ENCODE data around the gene SIK3. TPM values are rescaled to one million over a fixed set of nuclear protein-coding genes. Genes with fewer than 3 reads are reported as not detected.

The SIK3 gene
- total and polyA plus RNA-seq, 2 donors (not counting 3 experiments of a cell fraction or from before 2014, with no cell fraction given): 10.3 to 21.3 TPM

DNA sequence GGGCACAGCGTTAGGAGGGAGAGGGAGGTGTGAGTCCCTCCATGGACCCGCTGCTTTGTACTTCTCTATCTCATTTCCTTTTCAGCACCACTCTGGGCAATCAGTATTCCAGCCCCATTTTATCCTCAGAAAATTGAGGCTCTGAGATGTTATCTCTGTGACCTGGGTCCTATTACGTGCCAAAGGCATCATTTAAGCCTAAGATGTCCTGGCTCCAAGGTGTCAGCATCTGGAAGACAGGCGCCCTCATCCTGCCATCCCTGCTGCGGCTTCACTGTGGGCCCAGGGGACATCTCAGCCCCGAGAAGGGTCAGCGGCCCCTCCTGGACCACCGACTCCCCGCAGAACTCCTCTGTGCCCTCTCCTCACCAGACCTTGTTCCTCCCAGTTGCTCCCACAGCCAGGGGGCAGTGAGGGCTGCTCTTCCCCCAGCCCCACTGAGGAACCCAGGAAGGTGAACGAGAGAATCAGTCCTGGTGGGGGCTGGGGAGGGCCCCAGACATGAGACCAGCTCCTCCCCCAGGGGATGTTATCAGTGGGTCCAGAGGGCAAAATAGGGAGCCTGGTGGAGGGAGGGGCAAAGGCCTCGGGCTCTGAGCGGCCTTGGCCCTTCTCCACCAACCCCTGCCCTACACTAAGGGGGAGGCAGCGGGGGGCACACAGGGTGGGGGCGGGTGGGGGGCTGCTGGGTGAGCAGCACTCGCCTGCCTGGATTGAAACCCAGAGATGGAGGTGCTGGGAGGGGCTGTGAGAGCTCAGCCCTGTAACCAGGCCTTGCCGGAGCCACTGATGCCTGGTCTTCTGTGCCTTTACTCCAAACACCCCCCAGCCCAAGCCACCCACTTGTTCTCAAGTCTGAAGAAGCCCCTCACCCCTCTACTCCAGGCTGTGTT, 269.4 kb downstream of the SIK3 start:
- Histone ChIP-seq H2AFZ (ENCODE audit: low read depth, low read length) (no peak overlapping the region), H3K36me3 (ENCODE audit: control insufficient read depth in 2 of 2, extremely low read depth in 1 of 2, insufficient read depth in 2 of 2, low read length in 2 of 2) (no peaks in the 10 kb centered on the region), H3K4me2 (ENCODE audit: insufficient read depth, low read length) (no peak overlapping the region), H3K4me1 (ENCODE audit: control insufficient read depth, extremely low read depth, insufficient read depth, low read length) (no peaks in the 10 kb centered on the region), H3K9me1 (replicated peaks; ENCODE audit: control insufficient read depth, extremely low read depth, insufficient read depth, low read length) (no peaks in the 10 kb centered on the region), H3K9ac (replicated peaks; ENCODE audit: extremely low read depth, insufficient read depth, low read length) (no peak overlapping the region), H3K79me2 (ENCODE audit: control insufficient read depth, insufficient read depth, low read length) (no peaks in the 10 kb centered on the region), H3K27ac (ENCODE audit: insufficient read depth, low read depth, low read length) (no peak overlapping the region), H3K4me3 (replicated peaks in 1 of 3; ENCODE audit: insufficient read depth in 1 of 3, low read depth in 1 of 3, low read length in 3 of 3) (no peak overlapping the region), H3K9me3 (replicated peaks; ENCODE audit: control insufficient read depth, insufficient read depth, low read length) (no peaks in the 10 kb centered on the region), H3K27me3 (ENCODE audit: control insufficient read depth in 2 of 2, insufficient read depth in 2 of 2, low read length in 2 of 2) (no peaks in the 10 kb centered on the region), H4K20me1 (replicated peaks; ENCODE audit: control insufficient read depth, extremely low read depth, insufficient read depth, low read length) (no peaks in the 10 kb centered on the region)
- dilution Hi-C loops (cut with MboI; ENCODE audit: extremely low pct_ligation_motif_present, low sequenced_read_pairs) (no loop called here), intact Hi-C loops (cut with micrococcal nuclease) (no loop called here)
- ChIA-PET POLR2A (no interaction called here), CTCF (interaction anchor here (0.7 to 1.9 kb wide), 2 partner anchors 38 kb away, joined by 3 to 7 read pairs; partner anchors contain the start of gene APOA5)
- no peak for FAIRE-seq
- TF ChIP-seq, protein P1, sequence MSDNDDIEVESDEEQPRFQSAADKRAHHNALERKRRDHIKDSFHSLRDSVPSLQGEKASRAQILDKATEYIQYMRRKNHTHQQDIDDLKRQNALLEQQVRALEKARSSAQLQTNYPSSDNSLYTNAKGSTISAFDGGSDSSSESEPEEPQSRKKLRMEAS (IDR thresholded peaks at IDR 0.05; ENCODE audit: insufficient read depth, insufficient read length): no peak
- TF ChIP-seq POLR2A (IDR thresholded peaks at IDR 0.05; ENCODE audit: low read depth, low read length): no peak
- no peak for TF ChIP-seq EZH2 (IDR thresholded peaks at IDR 0.05; ENCODE audit: borderline replicate concordance, low read depth, low read length, severe bottlenecking)
- TF ChIP-seq JUN (IDR thresholded peaks at IDR 0.05; ENCODE audit: borderline replicate concordance, insufficient read depth, insufficient read length, low read depth): no peak
- TF ChIP-seq, protein P2, sequence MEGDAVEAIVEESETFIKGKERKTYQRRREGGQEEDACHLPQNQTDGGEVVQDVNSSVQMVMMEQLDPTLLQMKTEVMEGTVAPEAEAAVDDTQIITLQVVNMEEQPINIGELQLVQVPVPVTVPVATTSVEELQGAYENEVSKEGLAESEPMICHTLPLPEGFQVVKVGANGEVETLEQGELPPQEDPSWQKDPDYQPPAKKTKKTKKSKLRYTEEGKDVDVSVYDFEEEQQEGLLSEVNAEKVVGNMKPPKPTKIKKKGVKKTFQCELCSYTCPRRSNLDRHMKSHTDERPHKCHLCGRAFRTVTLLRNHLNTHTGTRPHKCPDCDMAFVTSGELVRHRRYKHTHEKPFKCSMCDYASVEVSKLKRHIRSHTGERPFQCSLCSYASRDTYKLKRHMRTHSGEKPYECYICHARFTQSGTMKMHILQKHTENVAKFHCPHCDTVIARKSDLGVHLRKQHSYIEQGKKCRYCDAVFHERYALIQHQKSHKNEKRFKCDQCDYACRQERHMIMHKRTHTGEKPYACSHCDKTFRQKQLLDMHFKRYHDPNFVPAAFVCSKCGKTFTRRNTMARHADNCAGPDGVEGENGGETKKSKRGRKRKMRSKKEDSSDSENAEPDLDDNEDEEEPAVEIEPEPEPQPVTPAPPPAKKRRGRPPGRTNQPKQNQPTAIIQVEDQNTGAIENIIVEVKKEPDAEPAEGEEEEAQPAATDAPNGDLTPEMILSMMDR (IDR thresholded peaks at IDR 0.05; ENCODE audit: extremely low read depth in 1 of 2, insufficient read depth in 1 of 2, low read depth in 1 of 2, low read length in 2 of 2): no peak
- TF ChIP-seq MYC (IDR thresholded peaks at IDR 0.05; ENCODE audit: low read depth, low read length): no peak
- TF ChIP-seq FOS (IDR thresholded peaks at IDR 0.05; ENCODE audit: borderline replicate concordance, insufficient read depth, low read length): no peak
- TF ChIP-seq GATA2 (IDR thresholded peaks at IDR 0.05; ENCODE audit: insufficient read depth, insufficient read length, low read depth, low read length): no peak
- no peak for TF ChIP-seq POLR2AphosphoS5 (IDR thresholded peaks at IDR 0.05; ENCODE audit: insufficient read depth, low read depth, low read length)
- no peak for DNase-seq (ENCODE audit: low read depth, low spot score)
- no TSS peak for BruUV-seq (replicated peaks)

Data from endothelial cell of umbilical vein (primary cell).